A549 (cell line): Measurements from ENCODE around the gene MARCHF9. TPM values are rescaled to one million over a fixed set of nuclear protein-coding genes. Genes with fewer than 3 reads are reported as not detected.

Experiments used
- ATAC-seq, 2 experiments: fragments of 200-7000 bp in 1 of 2; fragments of >200 bp in 1 of 2; cut with Nextera tagmentation in 1 of 2; cut with Tn5 transposase in 1 of 2; 3 replicates each; pipeline versions ENCODE4 v1.8.0 to v1.9.1; 2018 to 2020; ENCODE audit warnings: mild to moderate bottlenecking in 1 of 2, moderate library complexity in 1 of 2
- CTCF ChIA-PET: fragments of 300-600 bp; sonication (Branson Sonifier 250); formaldehyde crosslinking; extraction: SDS; loops from one replicate; lab custom pipeline; 2021; ENCODE audit warnings: antibody characterized with exemption, inconsistent platforms; lab: Yijun Ruan, JAX
- POLR2A ChIA-PET: fragments of 350-600 bp; formaldehyde crosslinking; extraction: SDS; loops from one replicate; lab custom pipeline; 2021; ENCODE audit warnings: antibody characterized with exemption, inconsistent platforms; lab: Yijun Ruan, JAX
- DNase-seq, 2 experiments: peaks; one replicate each; pipeline versions ENCODE4 v3.0.0 to v3.0.0-alpha.2; 2011 to 2016; ENCODE audit warnings: low read depth in 1 of 2, low spot score in 1 of 2
- FAIRE-seq: peaks from 2 replicates; lab custom pipeline; 2011; peaks lifted over from hg19 to GRCh38; lab: Jason Lieb, UNC
- H3K27ac ChIP-seq, 2 experiments: fragments of >200 bp; sonication (Bioruptor Twin); formaldehyde crosslinking; 3 replicates each; pipeline ENCODE4 v1.5.1; 2016 to 2017
- H3K4me1 ChIP-seq: fragments of >200 bp; sonication (Bioruptor Twin); formaldehyde crosslinking; 3 replicates; pipeline ENCODE4 v1.6.1; 2016
- H3K4me2 ChIP-seq: fragments of >200 bp; sonication (Bioruptor Twin); formaldehyde crosslinking; 3 replicates; pipeline ENCODE4 v1.6.1; 2016
- H3K4me3 ChIP-seq: fragments of >200 bp; sonication (Bioruptor Twin); formaldehyde crosslinking; 3 replicates; pipeline ENCODE4 v1.5.1; 2016
- H3K9me3 ChIP-seq: fragments of >200 bp; sonication (Bioruptor Twin); formaldehyde crosslinking; 3 replicates; pipeline ENCODE4 v1.6.1; 2016
- ATOH8 ChIP-seq: fragments of 250-450 bp; sonication (Bioruptor Pico); IDR thresholded peaks from 2 replicates; pipeline ENCODE4 v1.5.0; 2020; ENCODE audit warnings: low read depth, mild to moderate bottlenecking, moderate library complexity
- CBX2 ChIP-seq: fragments of 200-600 bp; sonication (generic); IDR thresholded peaks from 2 replicates; pipeline ENCODE4 v1.6.1; 2016; ENCODE audit warnings: low read depth, mild to moderate bottlenecking, borderline replicate concordance
- CEBPB ChIP-seq, 2 experiments: fragments of >200 bp in 1 of 2; sonication (Bioruptor Twin) in 1 of 2; formaldehyde crosslinking in 1 of 2; IDR thresholded peaks; 2 replicates each; pipeline ENCODE4 v1.6.1; 2012 to 2016
- CHD2 ChIP-seq: fragments of 150-350 bp; IDR thresholded peaks from 2 replicates; pipeline ENCODE4 v1.6.1; 2014; ENCODE audit warnings: low read length; ENCODE audit not compliant: partially characterized antibody
- E2F6 ChIP-seq: IDR thresholded peaks from 2 replicates; pipeline ENCODE4 v1.6.1; 2012; ENCODE audit warnings: low read depth, borderline replicate concordance
- EP300 ChIP-seq, 2 experiments: fragments of >200 bp; sonication (Bioruptor Twin); formaldehyde crosslinking; IDR thresholded peaks; 2 replicates in 1 of 2; 3 replicates in 1 of 2; pipeline ENCODE4 v1.6.1; 2016 to 2017
- ESRRA ChIP-seq: fragments of 150-350 bp; IDR thresholded peaks from 2 replicates; pipeline ENCODE4 v1.6.1; 2014; ENCODE audit warnings: mild to moderate bottlenecking, low read length, borderline replicate concordance
- FOSB ChIP-seq: fragments of 250-450 bp; sonication (Bioruptor Pico); IDR thresholded peaks from 2 replicates; pipeline ENCODE4 v1.5.0; 2020; ENCODE audit warnings: mild to moderate bottlenecking, moderate library complexity
- HDAC2 ChIP-seq: fragments of 200-600 bp; sonication (generic); IDR thresholded peaks from 2 replicates; pipeline ENCODE4 v1.6.1; 2016
- HES2 ChIP-seq: fragments of >200 bp; sonication (Bioruptor Twin); formaldehyde crosslinking; IDR thresholded peaks from 2 replicates; pipeline ENCODE4 v1.6.1; 2016
- HEYL ChIP-seq: fragments of 250-450 bp; sonication (Bioruptor Pico); IDR thresholded peaks from 2 replicates; pipeline ENCODE4 v1.8.0; 2021; ENCODE audit warnings: mild to moderate bottlenecking, moderate library complexity
- JUN ChIP-seq, 2 experiments: fragments of >200 bp; sonication (Bioruptor Twin); formaldehyde crosslinking; IDR thresholded peaks; 2 replicates in 1 of 2; 3 replicates in 1 of 2; pipeline ENCODE4 v1.6.1; 2016 to 2017
- JUNB ChIP-seq: fragments of >200 bp; sonication (Bioruptor Twin); formaldehyde crosslinking; IDR thresholded peaks from 2 replicates; pipeline ENCODE4 v1.6.1; 2016
- MAFK ChIP-seq: fragments of 450-650 bp; IDR thresholded peaks from 2 replicates; pipeline ENCODE4 v1.6.1; 2014; ENCODE audit not compliant: partially characterized antibody
- MAZ ChIP-seq: fragments of 150-350 bp; IDR thresholded peaks from 2 replicates; pipeline ENCODE4 v1.6.1; 2014; ENCODE audit warnings: antibody characterized with exemption, low read depth, low read length, borderline replicate concordance
- NPAS2 ChIP-seq: fragments of 250-450 bp; sonication (Bioruptor Pico); IDR thresholded peaks from 2 replicates; pipeline ENCODE4 v1.8.0; 2022; ENCODE audit warnings: mild to moderate bottlenecking, moderate library complexity, borderline replicate concordance
- RAD21 ChIP-seq, 2 experiments: fragments of >200 bp in 1 of 2; sonication (Bioruptor Twin) in 1 of 2; formaldehyde crosslinking in 1 of 2; IDR thresholded peaks in 1 of 2; conservative IDR thresholded peaks in 1 of 2; 2 replicates in 1 of 2; 3 replicates in 1 of 2; pipeline ENCODE4 v1.6.1; 2012 to 2018; ENCODE audit warnings: inconsistent platforms in 1 of 2
- REST ChIP-seq: fragments of 200-600 bp; sonication (generic); IDR thresholded peaks from 2 replicates; pipeline ENCODE4 v1.6.1; 2016; ENCODE audit warnings: antibody characterized with exemption, mild to moderate bottlenecking, moderate library complexity
- SREBF2 ChIP-seq: fragments of 450-650 bp; IDR thresholded peaks from 2 replicates; pipeline ENCODE4 v1.6.1; 2014; ENCODE audit warnings: mild to moderate bottlenecking, moderate library complexity
- TFCP2L1 ChIP-seq: fragments of 250-450 bp; sonication (Bioruptor Pico); IDR thresholded peaks from 2 replicates; pipeline ENCODE4 v1.5.0; 2021; ENCODE audit warnings: mild to moderate bottlenecking
- TP53 ChIP-seq: fragments of 250-450 bp; sonication (Bioruptor Pico); IDR thresholded peaks from 2 replicates; pipeline ENCODE4 v1.5.0; 2021; ENCODE audit warnings: mild to moderate bottlenecking, moderate library complexity
- USF2 ChIP-seq: fragments of 450-650 bp; IDR thresholded peaks from 2 replicates; pipeline ENCODE4 v1.6.1; 2014; ENCODE audit warnings: antibody characterized with exemption
- ZFP36 ChIP-seq: fragments of 450-650 bp; IDR thresholded peaks from 2 replicates; pipeline ENCODE4 v1.6.1; 2014; ENCODE audit warnings: borderline replicate concordance; ENCODE audit not compliant: partially characterized antibody
- WGBS: methylation state at CpG from one replicate; pipeline ENCODE4 v1.1.6; 2017; ENCODE audit errors: missing lambda C conversion rate; 5-methylcytosine and 5-hydroxymethylcytosine counted together
- polyA plus RNA-seq, 4 experiments: library from polyadenylated mRNA; depleted of rRNA in 3 of 4; stranded (reverse); fragments of >200 nt; fragmentation: RNase III in 1 of 4; extraction: RNeasy Plus Mini Kit Qiagen cat#74134 plus additional on column Dnase treatment in 1 of 4; gene quantifications; 2 replicates in 3 of 4; 3 replicates in 1 of 4; pipeline ENCODE4 v1.2.3, GENCODE V29; 2011 to 2017

The MARCHF9 gene
- polyA plus RNA-seq, 2 of the 4 experiments (the other 2 are of a cell fraction) = 6.8 to 7.2 TPM

GRCh38 chr12:57770734-57771133 is 15.8 kb downstream of the MARCHF9 start:
- POLR2A ChIA-PET = no interaction called here
- WGBS = 83% methylated on average over 4 of the region's 4 CpGs

GRCh38 chr12:57771236-57771872 is 16.5 kb downstream of the MARCHF9 start:
- peak overlapping the region; percentile 77 for H3K4me3 ChIP-seq
- ATAC-seq (peak; percentile 72 to 82), DNase-seq (peak; percentile 94 to 95), FAIRE-seq (no peak)
- H3K9me3 ChIP-seq = no peaks in the 10 kb centered on the region
- ChIA-PET POLR2A (interaction anchor here (0.9 to 1.4 kb wide), 4 partner anchors 10 to 93 kb away, joined by 5 to 6 read pairs (median 5); partner anchors contain the start of gene TSPAN31), CTCF (interaction anchor here (1.0 to 8.0 kb wide), 5 partner anchors 10 to 16 kb away, joined by 3 to 117 read pairs (median 6); partner anchors contain the start of genes MARCHF9 and TSFM)
- TF ChIP-seq FOSB (0 out of 2 replicates have a peak, but pooled peaks have one; percentile 56), ZFP36 (no peak), USF2 (no peak)
- 2% methylated on average over 16 of the region's 16 CpGs for WGBS
- peak overlapping the region; percentile 78 to 94 for H3K27ac ChIP-seq
- peaks cover 24% of the 10 kb centered on the region for H3K4me1 ChIP-seq
- H3K4me2 ChIP-seq = peak overlapping the region; percentile 95

More at GRCh38 chr12:57770734-57771133, 15.8 kb downstream of the MARCHF9 start:
- Histone ChIP-seq H3K4me2 (peak overlapping the region; percentile 95), H3K27ac (peak overlapping the region in 1 of 2 experiments; percentile 94; a peak in 3 of 6 replicates), H3K9me3 (no peaks in the 10 kb centered on the region), H3K4me3 (peak overlapping the region; percentile 77; the same call in 2 of the 3 replicates), H3K4me1 (peaks cover 31% of the 10 kb centered on the region)
- ATAC-seq (no peak), DNase-seq (no peak), FAIRE-seq (no peak)
- TF ChIP-seq MAFK (peak; percentile 93), SREBF2 (no peak)
- CTCF ChIA-PET = interaction anchor here (1.2 to 8.0 kb wide), 3 partner anchors 11 to 15 kb away, joined by 6 to 117 read pairs (median 7); partner anchors contain the start of genes MARCHF9 and TSFM

- ATAC-seq = peak; percentile 79 to 91
- ChIA-PET CTCF (interaction anchor here (0.9 to 8.0 kb wide), 6 partner anchors 8 to 189 kb away, joined by 3 to 117 read pairs (median 4); partner anchors contain the start of genes MARCHF9 and TSFM), POLR2A (interaction anchor here (0.6 to 1.4 kb wide), 13 partner anchors 9 to 106 kb away, joined by 3 to 9 read pairs (median 4); partner anchors contain the start of genes CDK4, TSFM and TSPAN31)
- no peaks in the 10 kb centered on the region for H3K9me3 ChIP-seq
- DNase-seq = peak; percentile 96 to 99
- FAIRE-seq = no peak
- WGBS = 3% methylated on average over 16 of the region's 28 CpGs
- peaks cover 18% of the 10 kb centered on the region for H3K4me1 ChIP-seq
- peak within 1 kb of the TSS; percentile 78 to 94 for H3K27ac ChIP-seq
- H3K4me3 ChIP-seq = peak within 1 kb of the TSS; percentile 77
- peak within 1 kb of the TSS; percentile 95 for H3K4me2 ChIP-seq
- TF ChIP-seq CEBPB (IDR thresholded peaks at IDR 0.05) (peak in 1 of 2 experiments; percentile 17; a peak in 1 of 4 replicates), CHD2 (no peak), JUN (IDR thresholded peaks at IDR 0.05) (peak; percentile 80 to 96; a peak in 4 of 5 replicates), REST (no peak; the same call in 1 of the 2 replicates), NPAS2 (CRISPR knock-in tag) (no peak), ATOH8 (no peak), RAD21 (conservative IDR thresholded peaks at IDR 0.05 in 1 of 2, IDR thresholded peaks at IDR 0.05 in 1 of 2) (no peak), E2F6 (no peak; the same call in 1 of the 2 replicates), TFCP2L1 (CRISPR knock-in tag) (no peak), USF2 (peak; percentile 50), HDAC2 (no peak), ESRRA (no peak), CBX2 (no peak), MAZ (peak; percentile 49; the same call in 1 of the 2 replicates), TP53 (CRISPR knock-in tag) (no peak; the same call in 1 of the 2 replicates), JUNB (no peak), HES2 (no peak), EP300 (IDR thresholded peaks at IDR 0.05) (no peak), HEYL (CRISPR knock-in tag) (no peak)
Measured at GRCh38 chr12:57771873-57772428, 17.0 kb downstream of the MARCHF9 start, which contains the start of gene METTL1. TSS of gene METTL1 (minus strand) at chr12:57772105. CDS start at chr12:57772083, 22 bp downstream.
